B cell (primary cell): ENCODE measurements around the gene INSIG1.

Experiments
- CTCF ChIP-seq: fragments of 200-600 bp; IDR thresholded peaks from one replicate; pipeline ENCODE4 v1.8.0; 2022; ENCODE audit warnings: antibody characterized with exemption, mild to moderate bottlenecking
- EZH2 ChIP-seq: IDR thresholded peaks from 2 replicates; pipeline ENCODE4 v1.6.1; 2012; ENCODE audit warnings: borderline replicate concordance, low read depth, mild to moderate bottlenecking, moderate library complexity, low read length; ENCODE audit not compliant: insufficient read depth, poor library complexity, severe bottlenecking

GRCh38 chr7:155311826-155312537 lies 14.3 kb downstream of the INSIG1 start:
- TF ChIP-seq EZH2: no peak
- TF ChIP-seq CTCF: no peak
